HepG2 (cell line): ENCODE measurements around the gene RABL6. TPM values are rescaled to one million over a fixed set of nuclear protein-coding genes. Genes with fewer than 3 reads are reported as not detected.

Experiments
- AFF4 ChIP-seq: sonication (generic); formaldehyde crosslinking; IDR thresholded peaks from 2 replicates; pipeline ENCODE4 v1.4.0; 2020; ENCODE audit warnings: missing genetic modification reagents
- ARID4A ChIP-seq: sonication (generic); formaldehyde crosslinking; IDR thresholded peaks from 2 replicates; pipeline ENCODE4 v1.5.0; 2020; ENCODE audit warnings: mild to moderate bottlenecking, missing genetic modification reagents, borderline replicate concordance
- CCDC6 ChIP-seq: sonication (generic); formaldehyde crosslinking; IDR thresholded peaks from 2 replicates; pipeline ENCODE4 v1.8.1; 2022; ENCODE audit warnings: mild to moderate bottlenecking, missing genetic modification reagents, moderate library complexity
- CREB3 ChIP-seq: sonication (generic); formaldehyde crosslinking; IDR thresholded peaks from 2 replicates; pipeline ENCODE4 v1.5.0; 2020; ENCODE audit warnings: missing genetic modification reagents
- FOXA3 ChIP-seq: IDR thresholded peaks from 2 replicates; pipeline ENCODE4 v1.6.1; 2016; ENCODE audit warnings: missing genetic modification reagents, missing compliant biosample characterization
- FUBP1 ChIP-seq: sonication (generic); formaldehyde crosslinking; IDR thresholded peaks from 2 replicates; pipeline ENCODE4 v1.5.1; 2020; ENCODE audit warnings: missing genetic modification reagents, mild to moderate bottlenecking, borderline replicate concordance
- NFE2L2 ChIP-seq: fragments of 150-350 bp; IDR thresholded peaks from 2 replicates; pipeline ENCODE4 v1.6.1; 2014; ENCODE audit warnings: low read length
- PHF20 ChIP-seq: sonication (generic); formaldehyde crosslinking; IDR thresholded peaks from 2 replicates; pipeline ENCODE4 v1.5.0; 2020; ENCODE audit warnings: mild to moderate bottlenecking, missing genetic modification reagents
- POLR2G ChIP-seq: fragments of 200-400 bp; formaldehyde crosslinking; IDR thresholded peaks from 2 replicates; pipeline ENCODE4 v1.6.1; 2018; ENCODE audit warnings: mild to moderate bottlenecking, low read depth, low read length, moderate library complexity
- REPIN1 ChIP-seq: sonication (generic); formaldehyde crosslinking; IDR thresholded peaks from 2 replicates; pipeline ENCODE4 v1.8.0; 2022; ENCODE audit warnings: missing genetic modification reagents, low read depth, mild to moderate bottlenecking, borderline replicate concordance
- SKIL ChIP-seq: sonication (generic); formaldehyde crosslinking; IDR thresholded peaks from 2 replicates; pipeline ENCODE4 v1.8.0; 2022; ENCODE audit warnings: missing genetic modification reagents, mild to moderate bottlenecking, moderate library complexity, borderline replicate concordance
- TAF1 ChIP-seq: sonication (generic); formaldehyde crosslinking; IDR thresholded peaks from 2 replicates; pipeline ENCODE4 v1.4.0; 2020; ENCODE audit warnings: missing genetic modification reagents
- ZNF749 ChIP-seq: sonication (generic); formaldehyde crosslinking; IDR thresholded peaks from 2 replicates; pipeline ENCODE4 v1.8.0; 2022; ENCODE audit warnings: mild to moderate bottlenecking, missing genetic modification reagents, moderate library complexity, borderline replicate concordance
- polyA plus RNA-seq, 8 experiments: library from polyadenylated mRNA; depleted of rRNA in 3 of 8; stranded (reverse) in 7 of 8; unstranded in 1 of 8; fragments of >200 nt; fragmentation: Illumina TruSeq in 4 of 8; extraction: Trizol in 4 of 8; gene quantifications; 2 replicates each; pipeline versions ENCODE4 v1.2.1 to v1.2.3, GENCODE V29; 2011 to 2016; ENCODE audit warnings: low read depth in 4 of 8, missing spikeins in 1 of 8, mixed read lengths in 1 of 8; ENCODE audit not compliant: insufficient read depth in 1 of 8
- total RNA-seq, 5 experiments: library from RNA; depleted of rRNA; stranded (reverse); fragments of >200 nt; fragmentation: Illumina TruSeq; extraction: Trizol; gene quantifications; 2 replicates each; pipeline ENCODE4 v1.2.3, GENCODE V29; 2016; ENCODE audit warnings: low read depth in 1 of 5

The RABL6 gene
- total and polyA plus RNA-seq, 2 of the 13 experiments (the other 11 are each of a cell fraction or from before 2014, with no cell fraction given): 81.5 to 125 TPM

GRCh38 chr9:136799854-136800657 is 7.7 kb upstream of the RABL6 start (continued):
- 0 out of 2 replicates have a peak, but pooled peaks have one; percentile 45 for TF ChIP-seq ZNF749 (CRISPR knock-in tag)
- peak; percentile 7; the same call in 1 of the 2 replicates for TF ChIP-seq FOXA3 (CRISPR knock-in tag)
- no peak for TF ChIP-seq FUBP1 (CRISPR knock-in tag)
- TF ChIP-seq CCDC6 (CRISPR knock-in tag): no peak
- no peak for TF ChIP-seq NFE2L2
- 0 out of 2 replicates have a peak, but pooled peaks have one; percentile 48 for TF ChIP-seq PHF20
- TF ChIP-seq ARID4A (CRISPR knock-in tag): peak; percentile 15; the same call in 1 of the 2 replicates
- TF ChIP-seq REPIN1 (CRISPR knock-in tag): 0 out of 2 replicates have a peak, but pooled peaks have one; percentile 27
- 0 out of 2 replicates have a peak, but pooled peaks have one; percentile 27 for TF ChIP-seq SKIL (CRISPR knock-in tag)
- no peak for TF ChIP-seq CREB3 (CRISPR knock-in tag)
- peak; percentile 80 for TF ChIP-seq AFF4 (CRISPR knock-in tag)
- TF ChIP-seq POLR2G: peak; percentile 68
- TF ChIP-seq TAF1: peak; percentile 60
